T-helper 2 cell treated with Interferon-gamma antibody and Interleukin-4, amounts not matched to agents 5 μg/mL and 100 μg/mL, for 36 hours (primary cell): ENCODE results near the gene ALK.

Experiments
- DNase-seq: peaks from one replicate; pipeline ENCODE4 v3.0.0; 2021; ENCODE audit warnings: low spot score
- H3K27ac Mint-ChIP-seq: one replicate; pipeline ENCODE4 v1.8.0; 2021; ENCODE audit warnings: mild to moderate bottlenecking, mixed read lengths
- H3K27me3 Mint-ChIP-seq: one replicate; pipeline ENCODE4 v1.8.0; 2021; ENCODE audit warnings: low read depth, mixed read lengths
- H3K36me3 Mint-ChIP-seq: one replicate; pipeline ENCODE4 v1.8.0; 2021; ENCODE audit warnings: low read depth, mixed read lengths
- H3K4me1 Mint-ChIP-seq: one replicate; pipeline ENCODE4 v1.8.0; 2021; ENCODE audit warnings: low read depth, mixed read lengths
- H3K4me3 Mint-ChIP-seq: one replicate; pipeline ENCODE4 v1.8.0; 2022; ENCODE audit warnings: mild to moderate bottlenecking, moderate library complexity, mixed read lengths
- H3K9me3 Mint-ChIP-seq: one replicate; pipeline ENCODE4 v1.8.0; 2021; ENCODE audit warnings: mixed read lengths

ALK gene

DNA sequence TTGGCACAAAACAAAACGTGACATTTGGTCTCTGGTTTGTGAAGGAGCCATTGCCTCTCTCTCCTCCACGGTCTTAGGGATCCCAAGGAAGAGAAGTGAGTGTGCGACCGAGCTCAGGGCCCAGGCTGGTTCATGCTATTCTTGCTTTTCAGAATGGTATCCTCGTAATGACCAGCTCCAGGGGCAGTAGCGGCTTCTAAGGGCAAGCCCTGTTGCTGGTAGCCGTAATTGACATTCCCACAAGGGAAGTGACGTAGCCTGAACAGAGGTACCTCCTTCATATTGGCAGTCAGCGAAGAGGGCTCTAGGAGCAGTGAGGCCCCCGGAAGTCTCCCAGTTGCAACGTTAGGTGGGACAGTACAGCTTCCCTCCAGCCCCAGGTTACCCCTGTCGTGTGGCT, 728.3 kb downstream of the ALK start:
- H3K4me1 Mint-ChIP-seq: peaks cover 2% of the 10 kb centered on the region

GRCh38 chr2:29192526-29192925, 728.9 kb downstream of the ALK start:
- H3K4me3 Mint-ChIP-seq: no peak overlapping the region
- no peak for DNase-seq
- no peaks in the 10 kb centered on the region for H3K27me3 Mint-ChIP-seq
- peaks cover 3% of the 10 kb centered on the region for H3K36me3 Mint-ChIP-seq
- peaks cover 3% of the 10 kb centered on the region for H3K9me3 Mint-ChIP-seq
- H3K27ac Mint-ChIP-seq: no peak overlapping the region
- H3K4me1 Mint-ChIP-seq: peaks cover 2% of the 10 kb centered on the region

More for the DNA sequence above, 728.3 kb downstream of the ALK start:
- no peaks in the 10 kb centered on the region for H3K36me3 Mint-ChIP-seq
- H3K27me3 Mint-ChIP-seq: no peaks in the 10 kb centered on the region
- DNase-seq: no peak
- H3K27ac Mint-ChIP-seq: no peak overlapping the region
- no peak overlapping the region for H3K4me3 Mint-ChIP-seq
- H3K9me3 Mint-ChIP-seq: no peaks in the 10 kb centered on the region

GRCh38 chr2:29191817-29192216, 729.6 kb downstream of the ALK start:
- H3K36me3 Mint-ChIP-seq: peaks cover 4% of the 10 kb centered on the region
- no peak overlapping the region for H3K27ac Mint-ChIP-seq
- no peaks in the 10 kb centered on the region for H3K27me3 Mint-ChIP-seq
- DNase-seq: no peak
- peaks cover 5% of the 10 kb centered on the region for H3K9me3 Mint-ChIP-seq
- no peak overlapping the region for H3K4me3 Mint-ChIP-seq
- H3K4me1 Mint-ChIP-seq: peaks cover 2% of the 10 kb centered on the region

DNA sequence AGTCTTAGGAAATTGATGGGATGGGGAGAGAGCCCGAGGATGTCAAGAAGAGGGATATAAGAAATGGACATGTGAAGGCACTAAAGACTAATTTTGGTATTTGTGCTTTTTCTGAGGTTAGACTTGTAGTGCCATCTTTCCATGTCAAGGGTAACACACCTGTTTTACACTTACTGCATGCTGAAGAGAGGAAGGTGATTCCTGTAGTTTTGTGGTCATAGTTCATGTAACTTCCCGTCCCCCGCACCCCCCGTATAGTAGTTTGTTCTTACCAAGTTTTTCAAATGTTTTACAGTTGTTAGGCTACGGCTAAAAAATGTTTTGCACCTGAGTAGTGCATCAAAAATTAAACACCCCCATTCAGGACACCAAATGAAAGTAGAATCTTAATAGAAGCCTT, 732.3 kb downstream of the ALK start:
- DNase-seq: no peak
- H3K4me3 Mint-ChIP-seq: no peak overlapping the region
- no peaks in the 10 kb centered on the region for H3K4me1 Mint-ChIP-seq
- H3K9me3 Mint-ChIP-seq: peaks cover 5% of the 10 kb centered on the region
- peaks cover 7% of the 10 kb centered on the region for H3K36me3 Mint-ChIP-seq
- no peaks in the 10 kb centered on the region for H3K27me3 Mint-ChIP-seq
- no peak overlapping the region for H3K27ac Mint-ChIP-seq

- H3K27ac Mint-ChIP-seq: no peak overlapping the region
- H3K4me3 Mint-ChIP-seq: no peak overlapping the region
- peaks cover 7% of the 10 kb centered on the region for H3K36me3 Mint-ChIP-seq
- no peaks in the 10 kb centered on the region for H3K27me3 Mint-ChIP-seq
- H3K9me3 Mint-ChIP-seq: peaks cover 5% of the 10 kb centered on the region
- no peak for DNase-seq
- H3K4me1 Mint-ChIP-seq: no peaks in the 10 kb centered on the region
Observed at GRCh38 chr2:29187926-29188325, 733.5 kb downstream of the ALK start.

- no peak overlapping the region for H3K27ac Mint-ChIP-seq
- no peak for DNase-seq
- no peaks in the 10 kb centered on the region for H3K27me3 Mint-ChIP-seq
- peaks cover 5% of the 10 kb centered on the region for H3K9me3 Mint-ChIP-seq
- H3K4me3 Mint-ChIP-seq: no peak overlapping the region
- peaks cover 10% of the 10 kb centered on the region for H3K36me3 Mint-ChIP-seq
- H3K4me1 Mint-ChIP-seq: no peaks in the 10 kb centered on the region
Observed at GRCh38 chr2:29186817-29187216, 734.6 kb downstream of the ALK start.

DNA sequence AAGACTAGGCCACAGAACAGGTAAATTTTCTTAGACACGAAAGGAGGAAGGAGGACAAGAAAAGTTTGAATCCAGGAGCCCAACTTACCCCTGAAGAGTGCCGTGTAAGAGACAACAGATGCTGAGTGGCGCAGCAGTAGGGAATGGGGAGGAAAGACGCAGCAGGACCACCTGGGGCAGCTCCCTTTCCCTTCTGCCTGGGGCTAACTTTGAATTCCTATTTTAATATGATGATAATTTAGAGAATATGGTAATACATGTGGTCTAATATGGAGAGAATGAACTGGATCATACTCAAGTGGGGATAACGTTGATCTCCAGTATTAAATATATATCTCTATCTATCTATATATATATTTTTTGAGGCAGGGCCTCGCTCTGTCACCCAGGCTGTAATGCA, 736.9 kb downstream of the ALK start:
- Mint-ChIP-seq H3K27me3 (no peaks in the 10 kb centered on the region), H3K4me3 (no peak overlapping the region), H3K4me1 (no peaks in the 10 kb centered on the region), H3K9me3 (peaks cover 5% of the 10 kb centered on the region), H3K36me3 (peaks cover 10% of the 10 kb centered on the region), H3K27ac (no peak overlapping the region)
- DNase-seq: no peak

DNA sequence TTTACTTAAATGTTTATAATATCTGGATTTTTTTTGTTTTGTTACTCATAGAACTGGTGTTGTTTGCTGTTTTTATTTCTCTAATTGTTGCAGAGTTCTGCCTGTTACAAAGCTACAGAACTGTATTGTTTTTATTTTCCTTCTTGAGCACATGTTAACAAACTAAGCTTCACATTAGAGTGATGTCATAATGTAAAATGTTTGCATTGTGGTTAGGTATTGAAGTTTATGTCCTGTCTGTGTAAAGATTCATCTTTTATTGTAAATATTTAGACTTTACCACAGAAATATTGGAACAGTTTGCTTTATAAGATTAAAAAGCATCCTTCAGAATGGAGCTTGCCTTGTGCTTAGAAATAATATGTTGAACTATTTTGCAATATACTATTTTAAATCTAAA, 738.5 kb downstream of the ALK start:
- Mint-ChIP-seq H3K4me3 (no peak overlapping the region), H3K27ac (no peak overlapping the region), H3K4me1 (no peaks in the 10 kb centered on the region), H3K9me3 (peaks cover 5% of the 10 kb centered on the region), H3K27me3 (no peaks in the 10 kb centered on the region), H3K36me3 (peaks cover 10% of the 10 kb centered on the region)
- DNase-seq: no peak

GRCh38 chr2:29182334-29182733, 739.1 kb downstream of the ALK start:
- Mint-ChIP-seq H3K36me3 (peaks cover 5% of the 10 kb centered on the region), H3K27ac (no peak overlapping the region), H3K4me1 (no peaks in the 10 kb centered on the region), H3K27me3 (no peaks in the 10 kb centered on the region), H3K4me3 (no peak overlapping the region), H3K9me3 (peaks cover under 1% of the 10 kb centered on the region)
- no peak for DNase-seq

DNA sequence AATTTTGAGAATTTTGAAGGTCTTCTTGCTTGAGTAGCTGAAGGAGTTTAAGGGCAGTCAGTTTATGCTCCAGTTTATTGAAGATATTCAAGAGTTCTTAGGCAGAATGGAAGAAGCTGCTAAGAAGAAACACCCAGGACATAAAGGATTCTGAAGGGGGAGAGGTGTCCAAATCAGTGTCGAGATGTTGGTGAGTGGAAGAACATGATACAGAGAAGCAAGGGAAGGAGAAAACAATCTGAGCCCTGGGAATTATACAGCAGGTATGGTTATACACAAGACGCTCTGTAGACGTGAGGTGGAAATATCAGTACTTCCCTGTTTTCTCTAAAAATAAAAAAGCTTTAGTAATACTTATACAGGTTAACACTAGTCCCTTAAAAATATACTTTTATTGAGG, 746.0 kb downstream of the ALK start:
- no peaks in the 10 kb centered on the region for H3K9me3 Mint-ChIP-seq
- DNase-seq: no peak
- H3K4me3 Mint-ChIP-seq: no peak overlapping the region
- peaks cover 22% of the 10 kb centered on the region for H3K36me3 Mint-ChIP-seq
- H3K27me3 Mint-ChIP-seq: no peaks in the 10 kb centered on the region
- H3K4me1 Mint-ChIP-seq: no peaks in the 10 kb centered on the region
- H3K27ac Mint-ChIP-seq: no peak overlapping the region

DNA sequence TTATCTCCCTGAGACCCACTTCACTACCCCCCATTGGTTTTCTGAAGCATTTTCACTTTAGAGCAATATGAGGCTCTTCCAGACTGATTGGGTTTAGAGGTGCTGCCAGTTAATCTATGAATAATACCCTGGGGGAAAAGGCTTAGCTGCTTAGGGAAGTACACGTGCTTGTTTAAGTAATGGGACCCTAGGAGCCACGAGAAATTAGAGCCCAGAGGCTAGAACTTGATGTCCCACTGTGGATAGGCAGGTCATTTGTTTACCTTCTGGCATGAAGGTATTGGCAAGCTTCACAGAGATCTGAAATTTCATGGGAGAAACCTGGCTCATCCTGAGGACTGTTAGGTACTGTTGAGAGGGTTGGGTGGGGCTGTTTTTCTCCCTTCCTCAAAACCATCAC, 746.4 kb downstream of the ALK start:
- Mint-ChIP-seq H3K27me3 (no peaks in the 10 kb centered on the region), H3K4me1 (no peaks in the 10 kb centered on the region), H3K36me3 (peaks cover 22% of the 10 kb centered on the region), H3K9me3 (no peaks in the 10 kb centered on the region), H3K4me3 (no peak overlapping the region), H3K27ac (no peak overlapping the region)
- DNase-seq: no peak

DNA sequence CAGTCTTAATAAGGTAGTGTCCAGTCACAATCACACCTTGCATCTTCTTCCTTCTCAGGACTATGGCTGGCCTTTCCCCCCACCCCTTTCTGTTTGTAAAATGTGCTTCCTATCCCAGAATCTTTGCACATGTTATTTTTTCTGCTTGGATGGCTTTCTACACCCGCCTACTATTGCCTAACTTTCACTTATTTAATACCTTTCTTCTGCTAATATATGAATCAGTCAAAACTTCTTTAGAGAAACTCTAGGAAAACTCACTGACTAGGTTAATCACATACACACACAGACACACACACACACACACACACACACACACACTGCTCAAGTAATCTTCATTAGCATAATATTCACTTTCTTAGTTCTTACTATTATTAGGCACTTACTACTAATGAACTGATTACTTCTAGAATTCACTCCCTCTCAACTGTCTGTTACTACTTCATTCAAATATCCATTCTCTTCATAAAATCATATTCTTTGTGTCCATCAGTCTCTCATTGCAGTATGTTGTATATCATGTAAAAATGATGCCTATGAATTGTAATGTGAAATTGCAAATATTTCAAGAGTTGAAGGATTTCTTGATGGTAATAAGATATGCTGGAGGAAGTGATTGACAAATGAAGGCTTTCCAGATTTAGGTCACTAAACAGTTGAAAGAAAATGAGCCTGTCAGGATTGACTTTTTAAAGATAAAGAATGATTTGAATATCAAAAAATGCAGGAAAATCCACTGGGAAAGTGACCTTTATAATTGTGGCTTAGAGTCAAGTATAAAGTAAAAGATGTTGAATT, 754.9 kb downstream of the ALK start:
- H3K27me3 Mint-ChIP-seq: no peaks in the 10 kb centered on the region
- H3K9me3 Mint-ChIP-seq: no peaks in the 10 kb centered on the region
- peaks cover 21% of the 10 kb centered on the region for H3K36me3 Mint-ChIP-seq
- no peak for DNase-seq
- no peaks in the 10 kb centered on the region for H3K4me1 Mint-ChIP-seq
- H3K4me3 Mint-ChIP-seq: no peak overlapping the region
- no peak overlapping the region for H3K27ac Mint-ChIP-seq

GRCh38 chr2:29165362-29166241, 755.8 kb downstream of the ALK start:
- H3K36me3 Mint-ChIP-seq: peaks cover 26% of the 10 kb centered on the region
- H3K27me3 Mint-ChIP-seq: no peaks in the 10 kb centered on the region
- H3K27ac Mint-ChIP-seq: no peak overlapping the region
- no peak overlapping the region for H3K4me3 Mint-ChIP-seq
- no peaks in the 10 kb centered on the region for H3K9me3 Mint-ChIP-seq
- DNase-seq: no peak
- H3K4me1 Mint-ChIP-seq: no peaks in the 10 kb centered on the region

GRCh38 chr2:29164091-29164846, 757.1 kb downstream of the ALK start:
- Mint-ChIP-seq H3K36me3 (peaks cover 30% of the 10 kb centered on the region), H3K27ac (no peak overlapping the region), H3K9me3 (no peaks in the 10 kb centered on the region), H3K4me3 (no peak overlapping the region), H3K27me3 (no peaks in the 10 kb centered on the region), H3K4me1 (no peaks in the 10 kb centered on the region)
- no peak for DNase-seq
